Endodermal cell (in vitro differentiated cells): Measurements from ENCODE around the gene OGDHL. TPM values are rescaled to one million over a fixed set of nuclear protein-coding genes. Genes with fewer than 3 reads are reported as not detected.

Experiments used
- DNase-seq: peaks from one replicate; pipeline ENCODE4 v3.0.0-alpha.2; 2017
- H3K27ac ChIP-seq: 2 replicates; pipeline ENCODE4 v1.5.1; 2013; ENCODE audit warnings: mild to moderate bottlenecking, low read depth, low read length, moderate library complexity
- H3K27me3 ChIP-seq: 2 replicates; pipeline ENCODE4 v1.6.1; 2013; ENCODE audit warnings: mild to moderate bottlenecking, low read length, moderate library complexity; ENCODE audit not compliant: insufficient read depth, control insufficient read depth, poor library complexity, severe bottlenecking
- H3K36me3 ChIP-seq: 2 replicates; pipeline ENCODE4 v1.7.0; 2013; ENCODE audit warnings: mild to moderate bottlenecking, low read length, moderate library complexity; ENCODE audit not compliant: control insufficient read depth, insufficient read depth
- H3K4me1 ChIP-seq: one replicate; pipeline ENCODE4 v1.7.0; 2013; ENCODE audit warnings: low read length; ENCODE audit not compliant: control insufficient read depth, insufficient read depth
- H3K4me3 ChIP-seq: 2 replicates; pipeline ENCODE4 v1.5.1; 2013; ENCODE audit warnings: mild to moderate bottlenecking, low read length, moderate library complexity
- H3K9ac ChIP-seq: 2 replicates; pipeline ENCODE4 v1.6.1; 2013; ENCODE audit warnings: mild to moderate bottlenecking, low read length, moderate library complexity; ENCODE audit not compliant: poor library complexity, severe bottlenecking; ENCODE audit errors: extremely low read depth
- H3K9me3 ChIP-seq: 2 replicates; pipeline ENCODE4 v1.6.1; 2013; ENCODE audit warnings: mild to moderate bottlenecking, low read length, moderate library complexity; ENCODE audit not compliant: control insufficient read depth
- H3K27ac Mint-ChIP-seq: 2 replicates; pipeline ENCODE4 v1.8.0; 2020; ENCODE audit warnings: mixed read lengths
- H3K27me3 Mint-ChIP-seq: 2 replicates; pipeline ENCODE4 v1.8.0; 2021; ENCODE audit warnings: mild to moderate bottlenecking, mixed read lengths; ENCODE audit not compliant: insufficient read depth
- H3K36me3 Mint-ChIP-seq: 2 replicates; pipeline ENCODE4 v1.8.0; 2020; ENCODE audit warnings: low read depth, mixed read lengths
- H3K4me1 Mint-ChIP-seq: 2 replicates; pipeline ENCODE4 v1.8.0; 2020; ENCODE audit warnings: mixed read lengths
- H3K4me3 Mint-ChIP-seq: 2 replicates; pipeline ENCODE4 v1.8.0; 2020; ENCODE audit warnings: mild to moderate bottlenecking, moderate library complexity, mixed read lengths
- H3K9me3 Mint-ChIP-seq: 2 replicates; pipeline ENCODE4 v1.8.0; 2020; ENCODE audit warnings: mild to moderate bottlenecking, mixed read lengths
- WGBS, 2 experiments: methylation state at CpG; one replicate each; pipeline versions ENCODE4 v1.1.5 to v1.1.7; 2013; ENCODE audit warnings: missing lambda C conversion rate in 2 of 2, mixed read lengths in 1 of 2; ENCODE audit not compliant: insufficient coverage in 1 of 2, insufficient read length in 1 of 2; 5-methylcytosine and 5-hydroxymethylcytosine counted together
- total RNA-seq, 2 donors: library from RNA; stranded (reverse); fragmentation: NEBNext Ultra II Directional in 1 of 2; extraction: Animal tissue kit (Norgen Biotek cat#: 25700) in 1 of 2; gene quantifications; 2 replicates in 1 of 2; 3 replicates in 1 of 2; pipeline ENCODE4 v1.2.1, GENCODE V29; 2021
- TF ChIP-seq, protein P1 (sequence below): fragments of 200-600 bp; sonication (generic); conservative IDR thresholded peaks from 2 replicates; pipeline ENCODE4 v1.5.0; 2021; ENCODE audit warnings: antibody characterized with exemption, mild to moderate bottlenecking

The OGDHL gene
- total RNA-seq, 2 donors from 2014 or later = 13.0 to 14.6 TPM

DNA sequence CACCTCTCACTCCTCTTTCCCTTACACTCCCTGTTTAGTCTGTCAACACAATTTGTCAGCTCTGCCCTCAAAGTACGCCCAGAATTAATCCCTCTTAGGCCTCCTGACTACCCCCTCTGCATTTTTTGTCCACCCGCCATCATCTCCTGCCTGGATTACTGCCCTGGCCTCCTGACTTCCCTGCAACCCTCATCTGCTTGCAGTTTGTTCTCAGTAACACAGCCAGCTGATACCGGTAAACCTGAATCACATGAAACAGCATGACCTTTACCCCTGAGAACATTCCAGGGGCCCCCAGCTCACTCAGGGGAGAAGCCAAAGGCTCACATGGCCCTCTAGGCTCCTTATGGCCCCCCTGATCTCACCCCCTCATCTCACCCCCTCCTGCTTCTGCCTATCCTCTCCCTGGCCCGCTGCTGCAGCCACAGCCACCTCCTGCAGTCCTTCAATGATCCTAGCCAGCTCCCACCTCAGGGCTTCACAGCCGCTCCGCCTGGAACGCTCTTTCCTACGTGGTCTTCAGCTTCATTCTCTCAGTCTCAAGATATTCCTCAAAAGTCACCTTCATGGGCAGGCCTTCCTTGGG, 73.8 kb downstream of the OGDHL start:
- DNase-seq = no peak
- peaks cover 9% of the 10 kb centered on the region for H3K4me1 Mint-ChIP-seq
- H3K27ac ChIP-seq = no peak overlapping the region
- H3K27me3 ChIP-seq = peaks cover 52% of the 10 kb centered on the region
- no peak overlapping the region for H3K4me3 ChIP-seq
- no peak overlapping the region for H3K4me3 Mint-ChIP-seq
- no peaks in the 10 kb centered on the region for H3K36me3 Mint-ChIP-seq
- H3K9ac ChIP-seq = no peak overlapping the region
- peaks cover 13% of the 10 kb centered on the region for H3K9me3 ChIP-seq
- H3K4me1 ChIP-seq = no peaks in the 10 kb centered on the region
- H3K27ac Mint-ChIP-seq = no peak overlapping the region
- TF ChIP-seq, protein P1, sequence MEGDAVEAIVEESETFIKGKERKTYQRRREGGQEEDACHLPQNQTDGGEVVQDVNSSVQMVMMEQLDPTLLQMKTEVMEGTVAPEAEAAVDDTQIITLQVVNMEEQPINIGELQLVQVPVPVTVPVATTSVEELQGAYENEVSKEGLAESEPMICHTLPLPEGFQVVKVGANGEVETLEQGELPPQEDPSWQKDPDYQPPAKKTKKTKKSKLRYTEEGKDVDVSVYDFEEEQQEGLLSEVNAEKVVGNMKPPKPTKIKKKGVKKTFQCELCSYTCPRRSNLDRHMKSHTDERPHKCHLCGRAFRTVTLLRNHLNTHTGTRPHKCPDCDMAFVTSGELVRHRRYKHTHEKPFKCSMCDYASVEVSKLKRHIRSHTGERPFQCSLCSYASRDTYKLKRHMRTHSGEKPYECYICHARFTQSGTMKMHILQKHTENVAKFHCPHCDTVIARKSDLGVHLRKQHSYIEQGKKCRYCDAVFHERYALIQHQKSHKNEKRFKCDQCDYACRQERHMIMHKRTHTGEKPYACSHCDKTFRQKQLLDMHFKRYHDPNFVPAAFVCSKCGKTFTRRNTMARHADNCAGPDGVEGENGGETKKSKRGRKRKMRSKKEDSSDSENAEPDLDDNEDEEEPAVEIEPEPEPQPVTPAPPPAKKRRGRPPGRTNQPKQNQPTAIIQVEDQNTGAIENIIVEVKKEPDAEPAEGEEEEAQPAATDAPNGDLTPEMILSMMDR = no peak
- H3K36me3 ChIP-seq = no peaks in the 10 kb centered on the region
- H3K27me3 Mint-ChIP-seq = peaks cover 83% of the 10 kb centered on the region
- 44 to 49% methylated on average over 6 to 8 of the region's 8 CpGs for WGBS, 2 experiments
- peaks cover 30% of the 10 kb centered on the region for H3K9me3 Mint-ChIP-seq

DNA sequence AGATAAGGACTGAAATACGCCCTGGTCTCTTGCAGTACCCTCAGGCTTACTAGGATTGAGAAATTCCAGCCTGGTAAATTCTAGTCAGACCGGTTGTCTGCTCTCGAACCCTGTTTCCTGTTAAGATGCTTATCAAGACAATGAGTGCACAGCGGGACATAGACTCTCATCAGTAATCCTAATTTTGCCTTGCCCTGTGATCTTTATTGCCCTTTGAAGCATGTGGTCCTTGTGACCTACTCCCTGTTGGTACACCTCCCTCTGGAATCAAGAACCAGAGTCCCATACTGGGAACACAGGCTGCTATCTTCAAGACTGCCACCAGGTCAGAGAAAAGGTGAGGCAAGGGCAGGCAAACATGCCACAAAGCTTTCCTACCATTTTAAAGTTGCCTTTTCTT, 75.5 kb downstream of the OGDHL start:
- no peaks in the 10 kb centered on the region for H3K36me3 ChIP-seq
- H3K27ac ChIP-seq = no peak overlapping the region
- Mint-ChIP-seq H3K27ac (no peak overlapping the region), H3K27me3 (peaks cover 80% of the 10 kb centered on the region), H3K4me3 (no peak overlapping the region), H3K4me1 (peaks cover 9% of the 10 kb centered on the region), H3K36me3 (no peaks in the 10 kb centered on the region), H3K9me3 (peaks cover 30% of the 10 kb centered on the region)
- peaks cover 13% of the 10 kb centered on the region for H3K9me3 ChIP-seq
- no peaks in the 10 kb centered on the region for H3K4me1 ChIP-seq
- WGBS, 2 experiments = 83% methylated on average over 4 of the region's 4 CpGs; no CpG with 5 or more reads in 1 of the 2 experiments
- TF ChIP-seq, protein P1 = no peak
- H3K4me3 ChIP-seq = no peak overlapping the region
- no peak overlapping the region for H3K9ac ChIP-seq
- DNase-seq = peak; percentile 48
- peaks cover 42% of the 10 kb centered on the region for H3K27me3 ChIP-seq

Other genes starting within 250 kb of the OGDHL start
- gene ERCC6, start 223.2 kb downstream of the OGDHL start, total RNA-seq = 10 to 100 TPM; 18.8 to 19.5 TPM
- gene SLC18A3, start 152.0 kb downstream of the OGDHL start, total RNA-seq = not detected
- gene CHAT, start 148.3 kb downstream of the OGDHL start, total RNA-seq = not detected
- not detected for gene C10orf53, start 82.7 kb downstream of the OGDHL start, total RNA-seq
- gene PARG, start 179.7 kb upstream of the OGDHL start, total RNA-seq = 10 to 100 TPM; 66.3 to 67.4 TPM
- 10 to 100 TPM; 18.0 to 22.3 TPM for gene TIMM23B, start 179.7 kb upstream of the OGDHL start, total RNA-seq
- gene AGAP6, start 226.1 kb upstream of the OGDHL start, total RNA-seq = 10 to 100 TPM; 15.9 to 18.0 TPM